ENCODE data around the gene MAP2K7. TPM values are rescaled to one million over a fixed set of nuclear protein-coding genes. Genes with fewer than 3 reads are reported as not detected.
"Not testable (repeated sequence)": the region's sequence is repeated elsewhere in the genome, so short reads cannot be mapped to it uniquely, and the experiment has no call there.

MAP2K7 gene
- total and polyA plus RNA-seq, 2 of the 4 experiments (the other 2 are of a cell fraction) = 4.1 to 15.6 TPM

DNA sequence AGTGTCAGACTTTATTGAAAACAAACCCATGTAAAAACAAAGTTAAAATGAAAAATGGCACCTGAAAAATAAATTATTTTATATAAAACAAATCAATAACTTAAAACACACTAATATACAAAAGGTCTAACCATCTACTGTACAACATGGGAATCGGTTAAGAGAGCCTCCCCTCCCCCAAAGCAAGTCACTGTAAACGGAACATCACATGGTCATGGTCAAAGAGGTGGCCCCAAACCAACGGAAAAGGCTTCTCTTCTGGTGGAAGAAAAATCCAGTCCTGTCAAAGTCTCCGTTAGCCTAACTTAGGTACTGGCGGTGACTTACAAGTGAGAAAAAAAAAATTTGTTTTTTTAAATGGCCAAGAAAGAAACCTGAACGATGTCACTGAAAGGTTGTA, 55.5 kb downstream of the MAP2K7 start:
- H3K79me1 ChIP-seq (ENCODE audit: low read depth in 1 of 2, low read length in 2 of 2) = peaks cover 0 to 3% of the 10 kb centered on the region in 2 experiments; a peak in 1 of 4 replicates
- H3K27ac ChIP-seq (ENCODE audit: insufficient read depth, low read length) = no peak overlapping the region
- no peaks in the 10 kb centered on the region for H3K9me3 ChIP-seq (ENCODE audit: control insufficient read depth, insufficient read depth, low read length)
- H3K14ac ChIP-seq (replicated peaks; ENCODE audit: low read depth, low read length) = no peak overlapping the region
- H3K18ac ChIP-seq (ENCODE audit: low read depth, low read length) = no peak overlapping the region
- no peak overlapping the region for H2BK20ac ChIP-seq (ENCODE audit: low read depth, low read length)
- H4K91ac ChIP-seq (ENCODE audit: insufficient read depth, low read depth, low read length) = no peak overlapping the region
- TF ChIP-seq MAFK (IDR thresholded peaks at IDR 0.05; ENCODE audit: low read depth, low read length) (no peak), NFE2L2 (IDR thresholded peaks at IDR 0.05; ENCODE audit: low read depth, low read length) (no peak)
- TF ChIP-seq, protein P1, sequence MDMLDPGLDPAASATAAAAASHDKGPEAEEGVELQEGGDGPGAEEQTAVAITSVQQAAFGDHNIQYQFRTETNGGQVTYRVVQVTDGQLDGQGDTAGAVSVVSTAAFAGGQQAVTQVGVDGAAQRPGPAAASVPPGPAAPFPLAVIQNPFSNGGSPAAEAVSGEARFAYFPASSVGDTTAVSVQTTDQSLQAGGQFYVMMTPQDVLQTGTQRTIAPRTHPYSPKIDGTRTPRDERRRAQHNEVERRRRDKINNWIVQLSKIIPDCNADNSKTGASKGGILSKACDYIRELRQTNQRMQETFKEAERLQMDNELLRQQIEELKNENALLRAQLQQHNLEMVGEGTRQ (IDR thresholded peaks at IDR 0.05; ENCODE audit: low read depth, low read length) = no peak
- H2BK15ac ChIP-seq (ENCODE audit: low read depth, low read length) = no peak overlapping the region
- peaks cover 34% of the 10 kb centered on the region for H3K36me3 ChIP-seq (ENCODE audit: control insufficient read depth, insufficient read depth, low read length)
- no peak overlapping the region for H2AFZ ChIP-seq (replicated peaks; ENCODE audit: low read length, poor library complexity)
- H2BK5ac ChIP-seq (ENCODE audit: low read depth, low read length, poor library complexity, severe bottlenecking) = no peak overlapping the region
- no peak overlapping the region for H2AK9ac ChIP-seq (replicated peaks; ENCODE audit: low read depth, low read length, poor library complexity)
- H2BK120ac ChIP-seq (ENCODE audit: low read depth, low read length) = no peak overlapping the region
- H3K23ac ChIP-seq (ENCODE audit: low read depth, low read length) = no peak overlapping the region
- no peak overlapping the region for H3K4me2 ChIP-seq (ENCODE audit: low read depth, low read length)
- no peak overlapping the region for H3K9ac ChIP-seq (ENCODE audit: low read depth, low read length)
- H4K8ac ChIP-seq (ENCODE audit: low read depth in 2 of 2, low read length in 2 of 2) = no peak overlapping the region
- peaks cover 7% of the 10 kb centered on the region for H4K20me1 ChIP-seq (ENCODE audit: insufficient read depth, low read length)
- no peak overlapping the region for H4K5ac ChIP-seq (ENCODE audit: low read depth, low read length)
- POLR2A ChIA-PET (ENCODE audit: unreplicated experiment) = interaction anchor here (0.7 kb wide), 1 partner anchor 1652 kb away, joined by 4 read pairs; no protein-coding TSS in a partner anchor
- 70% methylated on average over 2 of the region's 6 CpGs; no CpG with 5 or more reads in 1 of the 2 experiments for WGBS, 2 experiments (ENCODE audit: extremely low coverage in 2 of 2, insufficient read length in 1 of 2)
- no peak overlapping the region for H3K4me3 ChIP-seq (ENCODE audit: insufficient read depth, low read depth, low read length)
- no peaks in the 10 kb centered on the region for H3K9me1 ChIP-seq (ENCODE audit: insufficient read depth, low read length)
- no peaks in the 10 kb centered on the region for H3K4me1 ChIP-seq (ENCODE audit: control insufficient read depth, insufficient read depth, low read length)
- no peak overlapping the region for H2AK5ac ChIP-seq (ENCODE audit: low read depth, low read length)
- H3K4ac ChIP-seq (ENCODE audit: low read depth, low read length) = no peak overlapping the region
- no peaks in the 10 kb centered on the region for H3K27me3 ChIP-seq (ENCODE audit: control insufficient read depth, insufficient read depth, low read length)
- in situ Hi-C loops (cut with MboI; ENCODE audit: low sequenced_read_pairs) = no loop called here
- no TSS peak for BruUV-seq (replicated peaks)
- DNase-seq = no peak
- intact Hi-C loops (cut with micrococcal nuclease) = no loop called here
- no peak overlapping the region for H3K56ac ChIP-seq (ENCODE audit: extremely low read depth, insufficient read depth, low read length)
- no peak for ATAC-seq (ENCODE audit: low read depth)
- CTCF ChIA-PET = no interaction called here
- dilution Hi-C loops (cut with HindIII; ENCODE audit: low sequenced_read_pairs, unreplicated experiment) = no loop called here

DNA sequence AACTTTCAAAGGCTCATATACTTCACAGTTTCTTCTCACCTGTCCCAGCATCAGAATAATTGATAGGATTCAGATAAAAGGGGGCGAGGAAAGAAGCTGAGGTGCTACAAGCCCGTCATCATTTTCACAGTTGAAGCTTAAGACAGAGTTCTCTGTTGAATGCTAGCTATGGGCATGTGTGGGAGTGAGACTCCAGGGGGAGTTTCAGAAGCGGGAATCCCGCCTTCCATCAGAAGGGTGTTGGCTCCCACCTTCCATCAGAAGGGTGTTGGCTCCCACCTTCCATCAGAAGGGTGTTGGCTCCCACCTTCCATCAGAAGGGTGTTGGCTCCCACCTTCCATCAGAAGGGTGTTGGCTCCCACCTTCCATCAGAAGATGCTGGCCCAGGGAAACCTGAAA, 57.4 kb downstream of the MAP2K7 start:
- CTCF ChIA-PET = interaction anchor here (0.9 kb wide), 1 partner anchor 10 kb away, joined by 4 read pairs; no protein-coding TSS in a partner anchor

More for the DNA sequence above, 57.4 kb downstream of the MAP2K7 start:
- H4K91ac ChIP-seq (ENCODE audit: insufficient read depth, low read depth, low read length); H2BK120ac ChIP-seq (ENCODE audit: low read depth, low read length); H4K8ac ChIP-seq (ENCODE audit: low read depth in 2 of 2, low read length in 2 of 2); H3K27ac ChIP-seq (ENCODE audit: insufficient read depth, low read length); intact Hi-C loops (cut with micrococcal nuclease); H2AK9ac ChIP-seq (replicated peaks; ENCODE audit: low read depth, low read length, poor library complexity); H4K20me1 ChIP-seq (ENCODE audit: insufficient read depth, low read length); H2BK5ac ChIP-seq (ENCODE audit: low read depth, low read length, poor library complexity, severe bottlenecking); H3K27me3 ChIP-seq (ENCODE audit: control insufficient read depth, insufficient read depth, low read length); in situ Hi-C loops (cut with MboI; ENCODE audit: low sequenced_read_pairs); dilution Hi-C loops (cut with HindIII; ENCODE audit: low sequenced_read_pairs, unreplicated experiment); H3K14ac ChIP-seq (replicated peaks; ENCODE audit: low read depth, low read length); H3K79me1 ChIP-seq (ENCODE audit: low read depth in 1 of 2, low read length in 2 of 2); H3K9me1 ChIP-seq (ENCODE audit: insufficient read depth, low read length); H2AFZ ChIP-seq (replicated peaks; ENCODE audit: low read length, poor library complexity); H3K9ac ChIP-seq (ENCODE audit: low read depth, low read length); H3K56ac ChIP-seq (ENCODE audit: extremely low read depth, insufficient read depth, low read length); H3K23ac ChIP-seq (ENCODE audit: low read depth, low read length); DNase-seq; H2AK5ac ChIP-seq (ENCODE audit: low read depth, low read length); H3K18ac ChIP-seq (ENCODE audit: low read depth, low read length); BruUV-seq (replicated peaks); H4K5ac ChIP-seq (ENCODE audit: low read depth, low read length); H3K9me3 ChIP-seq (ENCODE audit: control insufficient read depth, insufficient read depth, low read length); H3K4me1 ChIP-seq (ENCODE audit: control insufficient read depth, insufficient read depth, low read length); H3K4me2 ChIP-seq (ENCODE audit: low read depth, low read length); H2BK15ac ChIP-seq (ENCODE audit: low read depth, low read length); H2BK20ac ChIP-seq (ENCODE audit: low read depth, low read length); ATAC-seq (ENCODE audit: low read depth); H3K4ac ChIP-seq (ENCODE audit: low read depth, low read length); POLR2A ChIA-PET (ENCODE audit: unreplicated experiment); H3K4me3 ChIP-seq (ENCODE audit: insufficient read depth, low read depth, low read length): not testable (repeated sequence)
- peaks cover 47% of the 10 kb centered on the region for H3K36me3 ChIP-seq (ENCODE audit: control insufficient read depth, insufficient read depth, low read length)
- WGBS, 2 experiments (ENCODE audit: extremely low coverage in 2 of 2, insufficient read length in 1 of 2) = no CpG with 5 or more reads among the region's 4 CpGs
